ENCODE data around the gene JAK1.
A peak's percentile ranks its signal among the peaks of the same experiment; 100 is the strongest.
"Not testable (repeated sequence)": the region's sequence is repeated elsewhere in the genome, so short reads cannot be mapped to it uniquely, and the experiment has no call there.

The JAK1 gene

DNA sequence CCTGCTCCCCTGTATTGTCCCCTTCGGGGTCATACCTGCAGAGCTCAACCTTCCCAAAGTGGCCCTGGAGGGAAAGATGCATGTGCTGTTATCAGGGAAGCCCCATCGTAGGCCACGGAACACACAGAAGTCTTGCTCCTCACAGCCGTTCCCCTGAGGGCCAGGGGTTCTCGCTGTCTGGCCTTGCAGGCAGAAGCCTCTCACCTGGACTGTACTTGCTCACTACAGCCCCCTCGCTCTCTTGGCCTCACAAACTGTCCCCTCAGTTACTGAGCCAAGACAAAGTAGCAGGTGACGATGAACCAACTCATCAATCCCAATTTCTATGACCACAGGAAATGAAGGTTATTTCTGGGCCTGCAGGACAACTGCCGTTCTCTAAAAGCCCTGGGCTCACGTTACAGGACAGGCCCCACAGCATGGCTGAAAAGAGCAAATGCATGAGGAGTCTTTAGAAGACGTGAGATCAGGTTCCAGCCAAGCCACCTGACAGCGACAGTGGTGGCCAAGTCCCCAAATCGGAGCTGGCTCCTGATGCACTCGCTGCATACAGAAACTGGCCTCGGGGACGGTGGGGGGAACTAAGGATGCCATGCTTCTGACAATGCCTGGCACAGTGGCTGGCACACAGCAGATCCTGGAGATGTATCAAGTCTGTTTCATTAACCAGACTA lies 126.5 kb downstream of the JAK1 start:
- DNase-seq (ENCODE audit: low read depth in 3 of 3): no peak

DNA sequence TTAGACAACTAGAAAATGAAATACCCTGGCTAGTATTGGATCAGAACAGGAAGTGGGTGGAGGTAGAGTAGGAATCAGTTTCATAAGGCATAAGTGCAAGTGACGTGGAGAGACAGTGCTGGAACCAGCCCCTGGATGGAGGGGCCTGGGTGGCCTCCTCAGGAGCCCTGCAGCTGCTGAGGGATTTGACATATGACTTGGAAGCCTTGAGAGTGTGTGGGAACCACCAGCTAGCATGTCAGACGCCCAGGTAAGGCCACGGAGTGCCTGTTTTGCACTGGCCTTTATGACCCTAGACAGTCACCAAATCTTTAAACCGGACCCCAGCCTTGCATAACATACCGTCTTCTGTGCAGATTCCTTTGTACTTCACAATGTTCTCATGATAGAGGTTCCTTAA lies 127.1 kb downstream of the JAK1 start:
- no peak for DNase-seq (ENCODE audit: low read depth in 3 of 3)

DNA sequence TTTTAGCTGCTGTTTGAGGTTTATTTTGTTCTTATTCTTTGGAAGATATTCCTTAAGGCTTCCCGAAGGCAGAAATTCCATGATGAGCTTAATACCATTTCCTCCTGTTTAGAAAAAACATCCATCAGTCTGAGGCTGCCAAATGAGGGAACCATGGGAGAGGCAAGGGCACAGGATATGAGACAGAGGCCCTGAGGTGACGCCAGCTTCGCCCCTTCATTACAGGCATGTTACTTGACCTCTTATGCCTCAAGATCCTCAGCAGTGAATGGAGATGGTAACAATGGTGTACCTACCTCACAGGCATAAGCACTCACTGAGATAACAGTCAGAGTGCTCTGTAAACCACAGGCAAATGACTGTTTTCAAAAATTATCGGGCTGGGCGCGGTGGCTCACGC lies 127.9 kb downstream of the JAK1 start:
- no peak for DNase-seq (ENCODE audit: low read depth in 3 of 3)

GRCh38 chr1:64836802-64837201 lies 129.5 kb downstream of the JAK1 start:
- DNase-seq (ENCODE audit: low read depth in 3 of 3): no peak

- DNase-seq (ENCODE audit: low read depth in 3 of 3): no peak
Observed at GRCh38 chr1:64834734-64835133, 131.6 kb downstream of the JAK1 start.

DNA sequence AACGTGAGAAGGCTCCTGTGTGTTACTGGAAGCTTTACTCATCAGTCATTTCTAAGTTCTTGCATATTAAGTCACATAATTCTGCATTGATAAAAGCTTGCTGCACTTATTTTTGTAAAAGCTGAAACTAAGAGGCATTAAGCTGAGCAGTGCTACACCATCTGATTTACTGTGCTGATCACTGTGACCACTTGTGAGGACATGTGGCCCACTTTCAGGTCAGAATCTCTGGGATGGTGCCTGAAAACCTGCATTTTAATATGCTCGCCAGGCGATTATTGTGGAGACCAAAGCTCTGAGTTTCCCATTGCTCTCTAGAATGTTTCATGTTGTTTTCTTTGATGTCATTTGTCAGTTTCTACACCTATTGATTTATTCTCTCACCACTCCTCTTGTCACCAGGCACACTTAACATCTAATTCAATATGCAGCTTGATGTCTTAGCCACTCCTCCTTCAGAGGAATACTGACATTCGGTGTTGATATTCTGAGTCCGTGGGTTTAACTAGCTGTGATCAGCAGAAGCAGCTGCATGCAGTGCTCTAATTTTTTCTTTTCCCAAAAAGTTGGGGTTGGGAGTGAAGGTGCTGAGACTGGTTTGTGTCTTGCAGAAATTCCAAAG lies 136.2 kb downstream of the JAK1 start:
- no peak for DNase-seq (ENCODE audit: low read depth in 3 of 3)

- no peak for DNase-seq (ENCODE audit: low read depth in 3 of 3)
Observed at GRCh38 chr1:64829411-64830029, 136.8 kb downstream of the JAK1 start.

DNA sequence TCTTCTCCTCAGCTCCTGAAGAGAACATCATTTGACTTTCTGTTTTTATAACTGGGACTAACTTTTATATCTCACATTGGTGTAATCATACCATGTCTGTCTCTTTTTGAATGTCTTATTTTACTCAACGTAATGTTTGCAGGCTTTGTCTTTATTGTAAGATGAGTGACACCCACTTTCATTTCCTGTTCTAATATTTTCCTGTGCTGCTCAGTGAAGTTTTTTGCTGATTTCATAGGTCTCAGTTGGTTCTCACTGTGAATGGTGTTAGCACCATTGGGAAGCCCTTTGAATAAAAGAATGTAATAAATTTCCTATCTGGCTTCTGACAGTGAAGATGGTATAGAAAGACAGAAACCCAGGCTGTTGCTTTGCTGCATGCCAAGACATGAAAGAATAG lies 137.5 kb downstream of the JAK1 start:
- DNase-seq (ENCODE audit: low read depth in 3 of 3): no peak

DNA sequence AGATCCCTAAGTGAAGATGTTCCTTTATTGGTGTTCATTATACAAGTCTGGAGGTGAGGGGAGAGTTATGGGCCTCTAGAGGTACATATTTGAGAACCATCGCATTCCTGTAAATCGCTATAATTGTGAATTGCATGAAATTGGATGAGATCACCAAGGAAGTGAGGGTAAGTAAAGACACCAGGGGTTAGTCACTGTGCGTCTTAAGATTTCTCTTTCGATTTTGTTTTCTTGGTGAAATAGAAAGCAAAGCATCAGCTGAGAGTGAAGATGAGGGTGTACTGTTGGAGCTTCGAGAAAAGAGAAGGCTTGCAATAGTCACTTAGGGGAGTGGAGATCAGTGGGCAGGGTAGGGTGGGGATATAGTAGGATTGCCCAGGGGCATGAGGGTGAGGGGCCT lies 139.4 kb downstream of the JAK1 start:
- DNase-seq (ENCODE audit: low read depth in 3 of 3): no peak

- DNase-seq (ENCODE audit: low read depth in 3 of 3): peak; percentile 24 to 47 (median 26)
Observed at GRCh38 chr1:64823691-64824476, 142.5 kb downstream of the JAK1 start.

- no peak for DNase-seq (ENCODE audit: low read depth in 3 of 3)
Observed at GRCh38 chr1:64822621-64823020, 143.7 kb downstream of the JAK1 start.

DNA sequence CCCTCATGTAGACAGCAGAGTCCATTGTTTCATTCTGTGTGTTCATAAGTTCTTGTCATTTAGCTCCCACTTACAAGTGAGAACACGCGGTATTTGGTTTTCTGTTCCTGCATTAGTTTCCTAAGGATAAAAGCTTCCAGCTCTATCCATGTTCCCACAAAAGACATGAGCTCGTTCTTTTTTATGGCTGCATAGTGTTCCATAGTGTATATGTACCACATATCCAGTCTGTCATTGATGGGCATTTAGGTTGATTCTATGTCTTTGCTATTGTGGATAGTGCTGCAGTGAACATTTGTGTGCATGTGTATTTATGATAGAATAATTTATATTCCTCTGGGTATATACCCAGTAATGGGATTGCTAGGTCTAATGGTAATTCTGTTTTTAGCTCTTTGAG lies 145.8 kb downstream of the JAK1 start:
- not testable (repeated sequence) for DNase-seq (ENCODE audit: low read depth in 3 of 3)

DNA sequence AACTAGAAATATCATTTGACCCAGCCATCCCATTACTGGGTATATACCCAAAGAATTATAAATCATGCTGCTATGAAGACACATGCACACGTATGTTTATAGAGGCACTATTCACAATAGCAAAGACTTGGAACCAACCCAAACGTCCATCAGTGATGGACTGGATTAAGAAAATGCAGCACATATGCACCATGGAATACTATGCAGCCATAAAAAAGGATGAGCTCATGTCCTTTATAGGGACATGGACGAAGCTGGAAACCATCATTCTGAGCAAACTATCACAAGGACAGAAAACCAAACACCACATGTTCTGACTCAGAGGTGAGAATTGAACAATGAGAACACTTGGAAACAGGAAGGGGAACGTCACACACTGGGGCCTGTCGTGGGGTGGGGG lies 149.0 kb downstream of the JAK1 start:
- not testable (repeated sequence) for DNase-seq (ENCODE audit: low read depth in 3 of 3)

- no peak for DNase-seq (ENCODE audit: low read depth in 3 of 3)
Observed at GRCh38 chr1:64814427-64814826, 151.9 kb downstream of the JAK1 start.

DNA sequence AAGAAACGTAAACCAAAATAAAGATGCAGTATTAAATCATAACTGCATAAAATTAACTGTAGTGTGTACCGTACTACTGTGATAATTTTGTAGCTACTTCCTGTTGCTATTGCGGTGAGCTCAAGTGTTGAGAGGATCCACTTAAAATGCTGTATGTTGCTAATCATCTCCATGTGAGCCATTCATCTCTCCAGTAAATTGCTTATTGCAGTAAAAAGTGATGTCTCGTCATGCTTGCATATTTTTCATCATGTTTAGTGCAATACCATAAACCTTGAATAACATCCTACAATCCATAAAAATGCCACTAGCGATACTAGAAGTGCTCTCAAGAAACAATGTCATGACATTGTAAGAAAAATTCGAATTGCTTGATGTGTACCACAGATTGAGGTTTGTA lies 155.2 kb downstream of the JAK1 start:
- no peak for DNase-seq (ENCODE audit: low read depth in 3 of 3)

- DNase-seq (ENCODE audit: low read depth in 3 of 3): no peak
Observed at GRCh38 chr1:64810001-64810400, 156.3 kb downstream of the JAK1 start.

GRCh38 chr1:64809309-64809708 lies 157.0 kb downstream of the JAK1 start:
- DNase-seq (ENCODE audit: low read depth in 3 of 3): no peak

GRCh38 chr1:64801851-64802523 lies 164.4 kb downstream of the JAK1 start:
- DNase-seq (ENCODE audit: low read depth in 3 of 3): no peak

DNA sequence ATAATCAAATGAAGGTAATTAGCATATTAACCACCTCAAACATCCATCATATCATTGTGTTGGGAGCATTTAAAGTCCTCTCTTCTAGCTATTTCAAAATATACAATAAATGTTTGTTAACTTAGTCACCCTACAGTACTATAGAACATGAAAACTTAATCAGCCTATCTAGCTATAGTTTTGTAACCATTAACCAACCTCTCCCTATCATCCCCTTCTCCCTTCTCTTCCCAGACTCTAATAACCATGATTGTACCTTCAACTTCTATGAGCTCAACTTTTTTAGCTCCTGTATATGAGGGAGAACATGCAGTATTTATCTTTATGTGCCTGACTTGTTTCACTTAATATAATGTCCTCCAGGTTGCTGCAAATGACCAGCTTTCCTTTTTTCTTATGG lies 167.5 kb downstream of the JAK1 start:
- no peak for DNase-seq (ENCODE audit: low read depth in 3 of 3)

DNA sequence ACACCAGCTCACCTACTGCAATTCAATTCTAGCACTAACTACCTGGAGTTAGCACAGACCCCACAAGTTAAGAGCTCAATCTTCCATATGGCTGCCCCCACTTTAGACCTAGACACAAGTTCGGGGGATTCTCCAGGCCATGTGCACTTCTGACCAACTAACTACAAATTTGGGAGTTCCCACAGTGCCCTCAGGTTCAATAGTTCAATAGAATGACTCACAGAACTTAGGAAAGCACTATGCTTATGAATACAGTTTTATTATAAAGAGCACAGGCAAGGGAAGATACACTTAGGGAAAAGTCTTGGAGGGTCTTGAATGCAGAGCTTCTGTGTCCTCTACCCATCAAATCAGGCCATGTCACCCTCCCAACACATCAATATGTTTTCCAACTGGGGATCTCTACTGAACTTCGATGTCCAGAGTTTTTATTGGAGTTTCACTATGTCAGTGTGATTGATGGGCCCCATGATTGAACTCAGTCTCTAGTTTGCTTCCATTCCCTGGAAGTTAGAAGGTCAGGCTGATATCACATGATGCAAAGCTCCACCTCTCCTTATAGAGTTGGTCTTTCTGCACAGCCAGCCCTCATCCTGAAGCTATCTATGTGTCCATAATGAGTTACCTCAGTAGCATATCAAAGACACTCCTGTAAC lies 175.4 kb downstream of the JAK1 start:
- no peak for DNase-seq (ENCODE audit: low read depth in 3 of 3)

Measured in stimulated activated CD4-positive, alpha-beta T cell treated with anti-CD3 and anti-CD28 coated beads, TNF-alpha, amount 100 ng/mL, for 24 hours (primary cell).